Activated CD4-positive, CD25-positive, alpha-beta regulatory T cell (primary cell): ENCODE results near the gene RPL6.
A peak's percentile ranks its signal among the peaks of the same experiment; 100 is the strongest.
"Not testable (repeated sequence)": the region's sequence is repeated elsewhere in the genome, so short reads cannot be mapped to it uniquely, and the experiment has no call there.

ENCODE experiments used
- DNase-seq, 4 experiments: peaks; one replicate each; lab custom pipeline; 2025; lab: John Stamatoyannopoulos, UW

Gene RPL6

DNA sequence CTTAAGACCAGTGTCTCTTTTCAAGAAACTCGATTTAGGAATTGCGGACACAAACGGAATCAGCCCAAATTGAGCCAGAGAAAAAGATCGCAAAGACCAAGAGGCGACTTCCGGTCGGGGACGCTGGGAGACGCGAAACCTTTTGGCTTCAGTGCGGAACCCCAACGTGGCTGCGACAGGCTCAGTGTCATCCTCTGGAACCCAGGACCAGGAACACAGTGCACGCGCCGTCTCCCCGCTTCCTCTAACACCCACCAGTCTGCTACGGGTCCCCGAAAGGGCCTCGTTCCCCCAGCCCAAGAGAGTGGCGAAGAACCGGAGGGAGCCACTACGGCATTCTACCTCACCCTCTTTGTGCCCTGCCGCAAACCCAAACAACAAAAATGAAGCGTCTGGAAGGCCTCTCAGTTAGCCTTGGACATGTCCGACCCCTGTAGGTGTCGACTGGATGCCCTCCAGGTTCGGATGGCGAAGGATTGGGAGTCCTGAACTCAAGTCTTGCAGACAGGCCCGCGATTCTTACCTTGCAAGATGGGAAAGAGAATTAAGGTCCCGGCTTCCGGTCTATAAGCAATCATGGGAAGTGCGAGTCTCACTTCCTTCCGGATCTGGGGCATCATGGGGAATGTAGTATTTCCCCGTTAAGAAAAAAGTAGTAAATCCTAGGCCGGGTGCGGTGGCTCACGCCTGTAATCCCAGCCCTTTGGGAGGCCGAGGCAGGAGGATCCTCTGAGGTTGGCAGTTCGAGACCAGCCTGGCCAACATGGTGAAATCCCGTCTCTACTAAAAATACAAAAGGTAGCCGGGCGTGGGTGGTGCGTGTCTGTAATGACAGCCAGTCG is at the start of gene RPL6:
RPL6 (minus strand) TSS at position 542 of the 842 bp plus-strand sequence. CDS start 949 bp downstream, outside the sequence.
- peak; percentile 53 to 67 (median 59) for DNase-seq

- no peak for DNase-seq
Observed at GRCh38 chr12:112458751-112459150, 49.3 kb upstream of the RPL6 start.

GRCh38 chr12:112458330-112458729 is 48.9 kb upstream of the RPL6 start:
- no peak for DNase-seq

GRCh38 chr12:112457142-112457541 is 47.7 kb upstream of the RPL6 start:
- DNase-seq, result not testable (repeated sequence)

DNA sequence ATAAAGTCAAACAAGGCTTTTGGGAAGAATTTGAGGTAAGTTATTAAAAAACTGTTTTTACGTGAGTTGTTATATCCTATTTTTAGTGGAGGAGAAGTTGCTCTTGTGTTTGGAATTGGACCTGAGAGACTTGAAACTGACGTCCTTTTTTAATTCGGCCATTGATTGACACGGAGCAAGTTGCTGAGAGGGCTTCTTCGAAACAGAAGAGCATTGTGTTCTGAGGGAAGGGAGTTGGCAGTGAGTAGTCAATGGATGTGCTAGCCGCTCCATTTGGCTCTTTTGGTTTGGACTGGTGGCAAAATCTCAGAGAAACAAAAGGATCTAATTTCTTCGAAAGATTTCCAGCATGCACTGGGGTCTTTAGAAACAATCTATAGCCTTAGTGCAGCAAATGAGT is 46.6 kb upstream of the RPL6 start:
- DNase-seq, result no peak

DNA sequence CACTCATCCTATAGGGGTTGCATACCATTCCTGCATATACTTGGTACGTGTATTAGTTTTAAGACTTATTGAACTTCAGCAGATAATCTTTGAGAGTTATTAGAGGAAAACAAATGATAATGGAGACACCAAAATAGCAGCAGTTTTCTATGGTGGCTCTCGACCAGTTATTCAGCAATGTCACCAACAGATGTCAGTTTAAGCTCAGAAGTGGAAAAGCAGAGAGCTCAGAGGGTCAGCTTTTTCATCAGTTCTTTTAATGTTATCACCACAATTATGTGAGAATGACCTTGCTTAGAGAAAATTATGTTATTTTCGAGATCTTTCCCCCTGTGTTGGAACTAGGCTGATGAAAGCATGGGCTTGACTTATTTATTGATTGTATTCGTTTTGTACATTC is 41.3 kb upstream of the RPL6 start:
- no peak for DNase-seq

GRCh38 chr12:112448165-112448564 is 38.8 kb upstream of the RPL6 start:
- DNase-seq, result not testable (repeated sequence)

- DNase-seq, result no peak
Observed at GRCh38 chr12:112447106-112447505, 37.7 kb upstream of the RPL6 start.

- no peak for DNase-seq
Observed at GRCh38 chr12:112446008-112446725, 36.8 kb upstream of the RPL6 start.

- DNase-seq, result no peak
Observed at GRCh38 chr12:112443916-112444315, 34.5 kb upstream of the RPL6 start.

- not testable (repeated sequence) for DNase-seq
Observed at GRCh38 chr12:112440653-112441052, 31.2 kb upstream of the RPL6 start.

GRCh38 chr12:112439769-112440168 is 30.4 kb upstream of the RPL6 start:
- DNase-seq, result no peak

- not testable (repeated sequence) for DNase-seq
Observed at GRCh38 chr12:112438645-112439044, 29.2 kb upstream of the RPL6 start.

GRCh38 chr12:112433551-112433950 is 24.1 kb upstream of the RPL6 start:
- no peak for DNase-seq

DNA sequence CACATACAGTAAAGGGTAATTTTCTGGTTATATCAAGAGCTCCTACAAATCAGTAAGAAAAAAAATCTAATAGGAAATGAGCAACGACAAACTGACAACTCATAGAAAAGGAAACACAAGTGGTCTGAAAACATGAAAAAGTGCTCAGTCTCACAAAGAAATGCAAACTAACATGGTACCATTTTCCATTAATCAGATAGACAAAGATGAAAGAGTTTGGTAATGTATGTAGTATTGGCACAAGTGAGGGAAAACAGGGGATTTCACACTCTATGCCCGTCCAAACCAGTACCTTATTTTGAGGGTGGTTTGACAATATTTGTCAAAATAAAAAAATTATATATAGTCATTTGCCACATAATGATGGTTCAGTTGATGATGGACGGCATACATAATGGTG is 22.6 kb upstream of the RPL6 start:
- no peak for DNase-seq

- no peak for DNase-seq
Observed at GRCh38 chr12:112430929-112431328, 21.5 kb upstream of the RPL6 start.

DNA sequence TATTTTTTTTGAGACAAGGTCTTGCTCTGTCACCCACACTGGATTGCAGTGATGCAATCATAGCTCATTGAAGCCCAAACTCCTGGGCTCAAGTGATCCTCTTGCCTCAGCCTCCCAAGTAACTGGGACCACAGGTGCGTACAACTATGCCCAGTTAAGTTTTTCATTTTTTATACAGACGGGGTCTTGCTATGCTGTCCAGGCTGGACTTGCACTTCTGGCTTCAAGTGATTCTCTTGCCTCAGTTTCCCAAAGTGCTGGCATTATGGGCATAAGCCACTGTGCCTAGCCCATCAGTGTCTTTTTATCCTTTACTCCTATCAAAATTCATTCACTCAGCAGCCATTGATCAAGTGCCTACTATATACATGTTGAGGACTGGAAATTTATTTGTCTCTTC is 18.4 kb upstream of the RPL6 start:
- no peak for DNase-seq

- DNase-seq, result no peak
Observed at GRCh38 chr12:112425582-112426382, 16.4 kb upstream of the RPL6 start.

GRCh38 chr12:112424126-112424525 is 14.7 kb upstream of the RPL6 start:
- no peak for DNase-seq

- no peak for DNase-seq
Observed at GRCh38 chr12:112422531-112422930, 13.1 kb upstream of the RPL6 start.

GRCh38 chr12:112421363-112421762 is 12.0 kb upstream of the RPL6 start:
- no peak for DNase-seq

- DNase-seq, result no peak
Observed at GRCh38 chr12:112420740-112421139, 11.3 kb upstream of the RPL6 start.
